ENCODE results near the gene LEAP2.

The LEAP2 gene

GRCh38 chr5:132905938-132906337, 32.5 kb downstream of the LEAP2 start:
- Histone ChIP-seq H3K4me3 (ENCODE audit: low read depth, low read length) (no peak overlapping the region), H3K4me1 (ENCODE audit: control insufficient read depth, insufficient read depth, low read length, unreplicated experiment) (no peaks in the 10 kb centered on the region), H3K36me3 (ENCODE audit: insufficient read depth, low read length) (peaks cover 25% of the 10 kb centered on the region)

GRCh38 chr5:132907161-132907560, 33.7 kb downstream of the LEAP2 start:
- peaks cover 31% of the 10 kb centered on the region for H3K36me3 ChIP-seq (ENCODE audit: insufficient read depth, low read length)
- H3K79me2 ChIP-seq (ENCODE audit: control insufficient read depth, insufficient read depth, low read length, unreplicated experiment), result peaks cover 49% of the 10 kb centered on the region
- H3K27ac ChIP-seq (ENCODE audit: low read depth, low read length), result no peak overlapping the region
- no peak overlapping the region for H2AFZ ChIP-seq (ENCODE audit: low read length, unreplicated experiment)
- no peaks in the 10 kb centered on the region for H3K27me3 ChIP-seq (ENCODE audit: insufficient read depth, low read length)
- no peak overlapping the region for H3K4me3 ChIP-seq (ENCODE audit: low read depth, low read length)
- no peaks in the 10 kb centered on the region for H3K4me1 ChIP-seq (ENCODE audit: control insufficient read depth, insufficient read depth, low read length, unreplicated experiment)

More at GRCh38 chr5:132905938-132906337, 32.5 kb downstream of the LEAP2 start:
- peaks cover 45% of the 10 kb centered on the region for H3K79me2 ChIP-seq (ENCODE audit: control insufficient read depth, insufficient read depth, low read length, unreplicated experiment)
- no peaks in the 10 kb centered on the region for H3K27me3 ChIP-seq (ENCODE audit: insufficient read depth, low read length)
- no peak overlapping the region for H2AFZ ChIP-seq (ENCODE audit: low read length, unreplicated experiment)
- no peak overlapping the region for H3K27ac ChIP-seq (ENCODE audit: low read depth, low read length)

GRCh38 chr5:132909702-132910101, 36.2 kb downstream of the LEAP2 start:
- Histone ChIP-seq H2AFZ (ENCODE audit: low read length, unreplicated experiment) (no peak overlapping the region), H3K4me3 (ENCODE audit: low read depth, low read length) (no peak overlapping the region), H3K27ac (ENCODE audit: low read depth, low read length) (no peak overlapping the region), H3K27me3 (ENCODE audit: insufficient read depth, low read length) (no peaks in the 10 kb centered on the region), H3K36me3 (ENCODE audit: insufficient read depth, low read length) (peaks cover 34% of the 10 kb centered on the region), H3K4me1 (ENCODE audit: control insufficient read depth, insufficient read depth, low read length, unreplicated experiment) (no peaks in the 10 kb centered on the region), H3K79me2 (ENCODE audit: control insufficient read depth, insufficient read depth, low read length, unreplicated experiment) (peaks cover 50% of the 10 kb centered on the region)

GRCh38 chr5:132915681-132916080, 42.2 kb downstream of the LEAP2 start:
- peaks cover 47% of the 10 kb centered on the region for H3K79me2 ChIP-seq (ENCODE audit: control insufficient read depth, insufficient read depth, low read length, unreplicated experiment)

GRCh38 chr5:132916086-132916485, 42.6 kb downstream of the LEAP2 start:
- H3K27ac ChIP-seq (ENCODE audit: low read depth, low read length), result peak overlapping the region; percentile 38; the same call in 1 of the 2 replicates

More at GRCh38 chr5:132915681-132916080, 42.2 kb downstream of the LEAP2 start:
- no peaks in the 10 kb centered on the region for H3K27me3 ChIP-seq (ENCODE audit: insufficient read depth, low read length)
- no peak overlapping the region for H2AFZ ChIP-seq (ENCODE audit: low read length, unreplicated experiment)
- H3K4me3 ChIP-seq (ENCODE audit: low read depth, low read length), result no peak overlapping the region
- peaks cover 7% of the 10 kb centered on the region for H3K4me1 ChIP-seq (ENCODE audit: control insufficient read depth, insufficient read depth, low read length, unreplicated experiment)
- peaks cover 29% of the 10 kb centered on the region for H3K36me3 ChIP-seq (ENCODE audit: insufficient read depth, low read length)
- H3K27ac ChIP-seq (ENCODE audit: low read depth, low read length), result peak overlapping the region; percentile 38; the same call in 1 of the 2 replicates

More at GRCh38 chr5:132916086-132916485, 42.6 kb downstream of the LEAP2 start:
- Histone ChIP-seq H3K4me3 (ENCODE audit: low read depth, low read length) (no peak overlapping the region), H3K27me3 (ENCODE audit: insufficient read depth, low read length) (no peaks in the 10 kb centered on the region), H2AFZ (ENCODE audit: low read length, unreplicated experiment) (no peak overlapping the region), H3K4me1 (ENCODE audit: control insufficient read depth, insufficient read depth, low read length, unreplicated experiment) (peaks cover 7% of the 10 kb centered on the region), H3K79me2 (ENCODE audit: control insufficient read depth, insufficient read depth, low read length, unreplicated experiment) (peaks cover 44% of the 10 kb centered on the region), H3K36me3 (ENCODE audit: insufficient read depth, low read length) (peaks cover 27% of the 10 kb centered on the region)
